Stimulated activated CD8-positive, alpha-beta memory T cell treated with anti-CD3 and anti-CD28 coated beads, Interleukin-12 subunit alpha, Interleukin-12 subunit beta, amount 100 ng/mL, for 4 hours (primary cell): ENCODE data around the gene FAM20B.
"Not testable (repeated sequence)": the region's sequence is repeated elsewhere in the genome, so short reads cannot be mapped to it uniquely, and the experiment has no call there.

Experiments used
- DNase-seq: peaks from one replicate; pipeline ENCODE4 v3.0.0-alpha.2; 2020; ENCODE audit warnings: low read depth

FAM20B gene

GRCh38 chr1:179023946-179024650 is 1.6 kb upstream of the FAM20B start:
- no peak for DNase-seq

- DNase-seq, result peak; percentile 70
These were observed 500 bp downstream of the FAM20B start for GRCh38 chr1:179025975-179026812.

- no peak for DNase-seq
These were observed 1.3 kb downstream of the FAM20B start for GRCh38 chr1:179026813-179027669.

- no peak for DNase-seq
These were observed 3.6 kb downstream of the FAM20B start for GRCh38 chr1:179029321-179029759.

GRCh38 chr1:179030130-179030529 is 4.4 kb downstream of the FAM20B start:
- DNase-seq, result no peak

GRCh38 chr1:179030683-179031082 is 5.0 kb downstream of the FAM20B start:
- no peak for DNase-seq

GRCh38 chr1:179031284-179031683 is 5.6 kb downstream of the FAM20B start:
- no peak for DNase-seq

- no peak for DNase-seq
These were observed 6.3 kb downstream of the FAM20B start for GRCh38 chr1:179031855-179032513.

GRCh38 chr1:179034720-179035119 is 9.0 kb downstream of the FAM20B start:
- no peak for DNase-seq

- no peak for DNase-seq
These were observed 11.3 kb downstream of the FAM20B start for GRCh38 chr1:179036844-179037465.

- no peak for DNase-seq
These were observed 13.0 kb downstream of the FAM20B start for GRCh38 chr1:179038528-179039281.

GRCh38 chr1:179039502-179040174 is 13.9 kb downstream of the FAM20B start:
- DNase-seq, result not testable (repeated sequence)

- not testable (repeated sequence) for DNase-seq
These were observed 14.5 kb downstream of the FAM20B start for GRCh38 chr1:179040175-179040551.

GRCh38 chr1:179042087-179042486 is 16.4 kb downstream of the FAM20B start:
- no peak for DNase-seq

GRCh38 chr1:179042700-179043099 is 17.0 kb downstream of the FAM20B start:
- DNase-seq, result no peak

- DNase-seq, result no peak
These were observed 17.6 kb downstream of the FAM20B start for GRCh38 chr1:179043266-179043665.

GRCh38 chr1:179043907-179044306 is 18.2 kb downstream of the FAM20B start:
- no peak for DNase-seq

GRCh38 chr1:179046808-179047635 is 21.3 kb downstream of the FAM20B start:
- no peak for DNase-seq

- DNase-seq, result no peak
These were observed 21.9 kb downstream of the FAM20B start for GRCh38 chr1:179047636-179047997.
